ENCODE measurements around the gene DDX60. TPM values are rescaled to one million over a fixed set of nuclear protein-coding genes. Genes with fewer than 3 reads are reported as not detected.
"Not testable (repeated sequence)": the region's sequence is repeated elsewhere in the genome, so short reads cannot be mapped to it uniquely, and the experiment has no call there.

Gene DDX60
- polyA plus RNA-seq, 3 donors = 9.2 to 10.3 (median 10.0) TPM

DNA sequence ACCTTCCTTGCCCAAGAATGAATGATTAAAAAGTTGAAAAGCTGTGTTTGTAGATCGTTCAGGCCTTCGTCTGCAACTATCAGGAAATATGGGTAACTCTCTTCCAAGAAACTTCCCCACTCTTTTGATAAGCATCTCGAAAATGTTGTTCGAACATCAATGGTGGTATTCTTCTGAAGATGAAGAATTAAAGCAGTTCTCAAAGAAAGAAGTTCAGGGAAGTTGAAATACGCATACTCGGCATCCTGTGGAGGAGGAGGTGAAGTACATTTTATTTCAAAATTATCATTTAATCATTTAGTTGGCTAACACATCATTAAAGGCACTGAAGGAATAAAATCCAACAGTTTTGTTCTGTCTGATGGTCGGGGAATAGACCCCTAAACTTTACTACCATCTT lies 12.1 kb downstream of the DDX60 start:
- DNase-seq = no peak

DNA sequence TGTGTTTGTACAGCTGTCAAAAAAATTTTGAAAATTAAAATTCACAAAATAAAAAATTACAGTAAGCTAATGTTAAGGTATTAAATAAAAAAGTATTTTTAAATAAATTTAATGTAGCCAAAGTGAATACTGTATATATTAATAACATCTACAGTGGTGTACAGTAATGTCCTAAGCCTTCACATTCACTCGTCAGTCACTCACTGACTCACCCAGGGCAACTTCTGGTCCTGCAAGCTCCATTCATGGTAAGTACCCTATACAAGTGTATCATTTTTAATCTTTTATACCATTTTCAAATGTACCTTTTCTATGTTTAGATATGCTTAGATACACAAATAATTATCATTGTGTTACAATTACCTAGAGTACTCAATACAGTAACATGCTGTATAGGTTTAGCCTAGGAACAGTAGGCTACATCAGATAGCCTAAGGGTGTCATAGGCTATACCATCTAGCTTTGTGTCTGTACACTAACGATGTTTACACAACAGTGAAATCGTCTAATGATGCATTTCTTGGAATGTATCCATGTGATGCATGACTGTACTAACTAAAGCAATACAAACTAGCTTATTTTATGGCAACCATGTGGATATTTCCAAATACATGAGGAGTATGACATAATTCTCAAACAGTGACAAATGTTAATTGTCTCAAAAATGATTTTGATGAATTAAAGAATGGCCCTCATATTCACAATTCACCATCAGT lies 13.7 kb downstream of the DDX60 start:
- no peak for DNase-seq

DNA sequence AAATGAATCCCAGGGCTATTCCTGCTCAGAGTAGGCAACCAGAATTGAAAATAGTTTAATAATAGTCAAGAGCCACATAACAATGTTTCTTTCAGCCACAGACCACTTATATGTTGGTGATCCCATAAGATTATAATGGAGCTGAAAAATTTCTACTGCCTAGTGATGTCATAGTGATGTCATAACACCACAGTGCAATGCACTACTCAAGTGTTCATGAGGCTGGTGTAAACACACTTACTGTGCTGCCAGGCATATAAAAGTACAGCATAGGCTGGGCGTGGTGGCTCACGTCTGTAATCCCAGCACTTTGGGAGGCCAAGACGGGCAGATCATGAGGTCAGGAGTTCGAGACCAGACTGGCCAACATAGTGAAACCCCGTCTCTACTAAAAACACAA lies 15.1 kb downstream of the DDX60 start:
- not testable (repeated sequence) for DNase-seq

DNA sequence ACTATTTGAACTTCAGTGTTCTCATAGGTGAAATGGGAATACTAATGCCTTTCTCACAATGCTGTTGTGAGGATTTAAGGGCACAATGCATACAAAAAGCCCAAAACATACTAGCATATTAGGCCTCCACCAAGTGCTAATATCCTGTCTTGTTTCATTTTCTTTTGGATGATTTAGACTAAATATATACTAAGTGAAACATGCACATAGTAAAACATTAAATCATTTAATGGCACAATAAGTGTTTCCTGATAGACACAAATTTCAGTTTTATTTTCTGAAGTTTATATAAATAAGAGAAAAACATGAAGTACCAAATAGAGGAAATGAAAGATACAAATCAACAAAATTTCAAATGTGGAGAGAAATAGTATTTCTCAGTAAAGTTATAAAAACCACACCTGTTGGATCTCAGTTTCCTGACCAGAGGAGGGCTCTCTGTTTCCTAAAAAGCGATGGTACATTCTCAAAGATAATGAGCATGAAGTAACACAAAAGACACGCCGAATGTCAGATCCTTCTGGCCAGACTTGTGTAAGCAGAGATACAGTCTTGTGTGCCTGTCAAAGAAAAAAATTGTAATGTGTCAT lies 25.1 kb downstream of the DDX60 start:
- DNase-seq = no peak

DNA sequence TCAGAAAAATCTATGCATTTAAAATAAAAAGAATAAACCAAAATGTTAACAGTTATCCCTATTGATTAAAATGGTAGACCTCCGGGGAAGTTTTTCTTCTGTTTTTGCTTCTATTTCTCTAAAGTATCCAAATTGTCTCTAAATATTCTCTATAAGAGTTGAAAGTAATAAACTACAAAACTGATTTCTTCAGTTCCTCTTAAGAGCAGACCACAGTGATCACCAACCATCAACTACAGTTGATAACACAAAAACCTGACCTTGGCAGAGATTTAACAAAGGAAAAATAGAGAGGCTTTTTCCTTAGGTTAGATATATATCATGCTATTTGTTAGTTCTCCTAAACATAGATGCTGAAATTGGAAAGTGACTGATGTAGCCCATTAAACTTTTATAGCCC lies 27.3 kb downstream of the DDX60 start:
- DNase-seq = no peak

DNA sequence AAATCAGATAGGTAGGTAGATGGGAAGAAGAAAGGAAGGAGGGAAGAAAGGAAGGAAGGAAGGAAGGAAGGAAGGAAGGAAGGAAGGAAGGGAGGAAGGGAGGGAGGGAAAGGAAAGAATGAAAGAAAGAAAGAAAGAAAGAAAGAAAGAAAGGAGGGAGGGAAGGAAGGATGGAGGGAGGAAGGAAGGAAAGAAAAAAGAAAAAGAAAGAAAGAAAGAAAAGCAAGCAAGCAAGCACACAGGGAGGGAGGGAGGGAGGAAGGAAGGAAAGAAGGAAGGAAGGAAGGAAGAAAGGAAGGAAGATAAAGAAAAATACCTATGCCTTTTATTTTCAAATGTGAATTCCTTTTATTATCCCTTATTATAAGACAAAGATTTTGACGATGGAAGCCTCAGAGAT lies 32.7 kb downstream of the DDX60 start:
- not testable (repeated sequence) for DNase-seq

DNA sequence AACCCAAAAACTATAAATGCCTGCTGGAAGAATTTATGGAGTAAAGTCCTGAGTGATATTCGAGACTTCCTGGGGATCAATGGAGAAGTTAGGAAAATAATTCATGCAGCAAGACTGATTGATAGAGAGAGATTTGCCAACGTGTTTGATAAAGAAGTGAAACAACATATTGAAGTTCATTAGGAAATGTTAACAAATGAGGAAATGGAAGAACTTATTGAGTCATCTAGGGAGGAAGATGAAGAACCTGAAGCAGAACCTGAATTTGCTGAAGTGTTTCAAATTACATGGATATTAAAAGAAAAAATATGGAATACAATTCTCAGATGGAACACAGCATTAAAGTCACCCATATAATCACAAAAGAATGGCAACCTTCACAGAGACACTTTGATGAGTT lies 39.0 kb downstream of the DDX60 start:
- DNase-seq = no peak

DNA sequence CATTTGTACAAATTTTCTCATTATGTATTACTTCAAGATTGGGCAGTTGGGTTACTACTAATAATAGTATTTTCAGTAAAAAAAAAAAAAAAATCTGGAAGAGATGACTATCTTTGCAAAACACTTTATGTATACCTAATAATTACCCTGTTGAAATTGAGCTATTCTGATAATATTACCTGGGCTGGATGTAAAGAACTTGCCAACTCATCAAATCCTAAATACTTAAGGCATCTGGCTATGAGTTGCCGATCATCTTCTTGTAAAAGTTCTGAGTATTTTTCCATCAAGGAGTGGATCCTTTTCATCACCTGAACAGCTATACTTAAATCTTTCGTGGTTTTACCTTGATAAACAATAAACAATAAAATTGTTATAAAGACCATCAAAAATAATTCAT lies 42.7 kb downstream of the DDX60 start:
- no peak for DNase-seq

DNA sequence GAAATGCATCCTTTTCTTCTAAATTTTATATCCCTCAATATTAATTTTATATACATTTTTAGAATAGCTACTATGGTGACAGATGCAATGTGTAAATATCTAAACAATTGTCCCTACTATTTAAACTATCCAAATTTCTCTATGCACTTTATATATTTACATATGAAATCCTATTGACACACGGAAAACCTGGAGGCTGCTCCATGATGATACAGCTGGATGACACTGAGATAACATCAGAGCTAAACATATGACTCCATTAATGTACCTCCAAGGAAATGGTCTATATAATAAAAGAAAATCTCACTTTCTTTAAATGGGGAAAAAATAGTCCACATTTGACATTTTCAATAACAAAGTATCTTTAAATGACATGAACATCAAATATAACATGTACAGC lies 43.7 kb downstream of the DDX60 start:
- DNase-seq = no peak

DNA sequence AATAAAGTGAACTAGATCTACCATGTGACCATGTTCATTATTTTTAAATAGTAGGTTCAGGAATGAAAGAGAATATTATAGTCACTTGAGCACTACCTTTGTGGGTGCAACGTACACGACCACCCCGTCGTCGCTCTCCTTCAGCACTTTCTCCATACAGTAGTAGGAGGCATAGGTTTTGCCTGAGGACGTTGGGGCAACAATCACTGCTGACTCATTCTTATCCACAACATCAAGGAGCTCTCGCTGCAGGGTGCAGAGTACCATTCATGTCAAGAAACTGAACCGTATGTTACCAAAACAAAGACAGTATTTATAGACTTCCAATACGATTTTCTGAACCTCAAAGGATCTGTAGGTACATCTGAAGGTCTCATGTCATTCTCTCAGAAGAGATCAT lies 44.7 kb downstream of the DDX60 start:
- no peak for DNase-seq

DNA sequence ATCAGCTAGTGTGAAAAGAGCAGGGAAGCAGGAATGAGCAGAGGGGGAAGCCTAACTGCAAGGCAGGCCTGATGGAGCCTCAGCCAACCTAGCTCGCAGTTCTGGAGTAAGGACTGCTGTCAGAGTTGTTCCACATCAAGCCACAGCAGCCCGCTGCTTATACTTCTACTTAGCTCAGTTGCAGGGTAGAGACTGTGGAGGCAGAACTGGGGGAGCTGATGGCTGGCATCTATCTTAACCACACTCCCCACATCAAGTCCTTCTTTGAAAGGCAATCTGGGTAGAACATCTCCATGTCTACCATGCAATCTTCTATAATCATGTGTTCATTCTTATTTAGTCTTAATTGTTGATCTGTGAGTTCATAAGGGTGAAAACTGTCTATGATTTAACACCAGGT lies 46.1 kb downstream of the DDX60 start:
- no peak for DNase-seq

DNA sequence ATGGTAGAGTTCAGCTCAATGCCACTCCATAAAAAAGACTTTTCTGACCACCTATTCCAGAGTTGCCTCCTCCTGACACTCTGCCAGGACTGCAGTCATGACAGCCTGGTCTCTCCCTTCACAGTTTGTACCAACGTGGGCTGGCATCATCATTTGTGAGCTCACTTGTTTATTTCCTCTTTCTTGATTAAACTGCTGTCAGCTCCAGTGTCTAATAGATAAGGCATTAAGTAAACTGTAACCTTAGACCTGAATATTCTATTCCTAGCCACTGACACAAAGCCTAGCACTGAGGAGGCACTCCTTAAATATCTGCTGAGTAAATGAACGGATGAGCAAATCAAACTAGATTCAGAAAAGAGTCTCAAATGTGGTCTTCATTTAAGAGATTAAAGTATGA lies 48.7 kb downstream of the DDX60 start:
- no peak for DNase-seq

DNA sequence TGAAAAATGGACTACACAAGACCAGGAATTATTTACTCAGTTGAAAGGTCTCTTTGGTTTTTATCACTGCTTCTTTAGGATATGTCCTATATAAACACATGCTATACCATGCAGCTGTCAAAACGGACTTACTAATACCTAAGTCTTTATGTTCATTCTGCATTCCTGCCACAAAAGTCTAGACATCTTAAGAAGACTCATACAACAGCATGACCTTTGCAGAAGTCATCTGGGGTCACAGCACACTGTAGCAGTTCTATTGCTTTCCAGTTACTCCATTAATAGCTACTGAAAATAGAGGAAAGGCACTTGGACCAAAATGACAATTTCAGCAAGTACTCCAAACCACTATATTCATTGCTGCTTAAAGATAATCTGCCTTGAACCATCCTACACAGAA lies 53.2 kb downstream of the DDX60 start:
- DNase-seq = no peak

DNA sequence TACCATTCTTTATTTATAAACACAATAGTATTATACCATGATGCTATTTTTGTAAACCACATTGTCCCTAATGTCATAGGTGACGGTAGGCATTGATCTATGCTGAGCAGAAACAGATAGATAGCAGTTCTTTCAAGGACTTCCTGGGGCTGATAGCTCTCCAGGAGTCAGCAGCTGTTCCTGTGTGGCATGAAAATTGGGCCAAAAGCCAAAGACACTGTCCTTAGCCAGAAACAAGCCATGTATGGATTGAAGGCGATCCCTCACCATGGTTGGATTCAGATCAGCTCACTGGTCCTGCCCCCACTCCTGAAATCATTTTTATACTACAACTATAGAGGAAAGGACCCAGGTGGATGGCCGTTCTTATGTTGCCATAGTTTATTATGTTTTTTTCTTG lies 53.6 kb downstream of the DDX60 start:
- DNase-seq = no peak

DNA sequence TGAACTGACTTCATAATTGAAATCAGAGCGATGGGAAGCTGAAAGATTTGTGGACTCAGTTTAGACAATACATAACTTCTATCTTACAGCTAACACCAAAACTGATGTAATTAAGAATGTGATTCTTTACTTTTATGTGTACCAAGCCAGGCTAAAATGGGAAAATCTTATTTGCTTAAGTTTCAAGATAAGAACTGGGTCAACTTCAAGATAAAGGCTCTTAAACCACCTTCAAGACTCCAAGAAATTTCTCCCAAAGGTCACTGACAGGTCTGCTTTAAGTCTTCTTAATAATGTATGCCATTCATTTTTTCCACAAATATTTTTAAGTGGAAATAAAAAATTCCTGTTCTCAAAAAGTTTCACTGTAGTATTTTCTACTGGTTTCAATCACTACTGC lies 55.5 kb downstream of the DDX60 start:
- DNase-seq = no peak

DNA sequence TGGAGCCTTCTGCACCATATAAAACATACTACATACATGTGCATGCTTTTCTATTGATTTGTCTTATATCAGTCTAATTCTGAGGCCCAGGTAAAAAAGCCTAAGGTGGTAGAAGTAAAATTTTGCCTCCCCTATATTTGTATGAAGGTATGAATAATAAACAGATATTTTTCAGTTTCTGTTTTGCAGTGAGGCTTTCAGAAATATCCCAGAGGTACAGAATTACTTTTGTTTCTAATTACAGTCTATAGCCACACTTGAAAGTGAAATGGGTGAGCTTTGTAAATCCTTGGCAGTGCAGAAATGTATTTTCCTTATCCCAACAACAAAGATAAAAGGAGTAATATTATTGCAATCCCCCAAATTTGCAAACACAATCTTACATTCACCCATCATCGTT lies 59.5 kb downstream of the DDX60 start:
- no peak for DNase-seq

DNA sequence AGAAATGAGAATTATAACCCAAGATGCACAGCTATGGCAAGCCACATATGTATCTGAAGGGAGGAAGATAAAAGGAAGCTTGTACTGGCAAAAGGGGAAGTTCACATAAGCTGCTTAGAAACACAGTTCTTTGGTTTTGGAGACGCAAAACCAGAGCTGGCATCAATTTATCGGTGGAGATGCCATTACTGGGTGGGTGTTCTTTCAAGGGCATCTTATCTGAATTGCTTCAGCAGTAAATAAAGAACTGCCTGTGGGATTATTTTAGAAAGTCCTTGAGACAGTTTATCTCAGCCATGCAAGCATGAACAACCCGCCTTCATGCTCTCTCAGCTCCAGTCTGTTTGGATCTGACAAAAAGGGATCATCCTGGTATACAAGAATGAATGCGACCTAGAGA lies 60.8 kb downstream of the DDX60 start:
- no peak for DNase-seq

DNA sequence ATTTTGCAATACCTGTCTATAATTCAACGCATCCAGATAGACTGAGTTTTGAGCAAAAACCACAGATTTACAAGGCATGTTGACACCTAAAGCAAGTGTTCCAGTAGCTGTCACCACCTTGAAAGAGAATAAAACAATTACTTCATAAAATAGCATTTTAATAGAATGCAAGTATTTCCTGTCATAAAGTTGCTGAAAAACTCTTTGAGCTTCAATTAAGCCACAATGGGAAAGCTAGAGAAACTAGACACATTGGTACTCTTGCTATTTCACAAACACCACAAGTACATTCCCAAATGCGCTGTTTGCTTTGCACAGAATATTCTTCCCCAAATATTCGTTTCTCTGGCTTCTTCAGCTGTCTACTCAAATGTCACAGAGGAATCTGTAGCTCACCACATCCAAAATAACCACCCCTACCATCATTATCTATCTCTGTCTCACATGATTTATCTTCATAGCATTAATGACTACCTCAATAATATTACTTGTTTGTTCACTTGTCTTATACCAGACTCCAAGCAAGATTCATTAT lies 70.3 kb downstream of the DDX60 start:
- no peak for DNase-seq

DNA sequence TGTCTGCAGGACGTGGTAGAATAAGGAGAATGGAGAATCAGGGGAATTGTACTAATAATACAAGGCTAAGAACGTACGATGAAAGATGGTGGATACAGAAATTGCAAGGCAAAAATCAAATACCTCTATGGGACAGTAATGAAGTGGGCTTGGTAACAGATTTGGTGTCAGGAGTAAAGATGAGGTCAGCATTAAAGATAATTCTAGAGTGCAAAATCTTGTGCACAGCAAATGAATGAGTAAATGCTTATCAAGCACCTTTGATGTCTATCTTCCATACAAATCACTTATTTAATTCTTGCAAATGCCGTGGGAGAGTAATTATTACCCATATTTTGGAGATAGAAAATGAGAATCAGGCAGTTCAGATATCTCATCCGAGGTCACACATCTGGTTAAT lies 70.9 kb downstream of the DDX60 start:
- DNase-seq = no peak

DNA sequence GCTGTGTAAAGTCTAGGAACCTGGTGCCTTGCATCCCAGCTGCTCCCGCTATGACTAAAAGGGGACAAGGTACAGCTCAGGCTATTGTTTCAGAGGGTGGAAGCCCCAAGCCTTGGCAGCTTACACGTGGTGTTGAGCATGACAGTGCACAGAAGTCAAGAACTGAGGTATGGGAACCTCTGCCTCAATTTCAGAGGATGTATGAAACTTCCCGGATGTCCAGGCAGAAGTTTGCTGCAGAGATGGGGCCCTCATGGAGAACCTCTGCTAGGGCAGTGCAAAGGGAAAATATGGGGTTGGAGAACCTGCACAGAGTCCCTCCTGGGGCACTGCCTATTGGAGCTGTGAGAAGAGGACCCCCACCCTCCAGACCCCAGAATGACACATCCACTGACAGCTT lies 76.6 kb downstream of the DDX60 start:
- no peak for DNase-seq

DNA sequence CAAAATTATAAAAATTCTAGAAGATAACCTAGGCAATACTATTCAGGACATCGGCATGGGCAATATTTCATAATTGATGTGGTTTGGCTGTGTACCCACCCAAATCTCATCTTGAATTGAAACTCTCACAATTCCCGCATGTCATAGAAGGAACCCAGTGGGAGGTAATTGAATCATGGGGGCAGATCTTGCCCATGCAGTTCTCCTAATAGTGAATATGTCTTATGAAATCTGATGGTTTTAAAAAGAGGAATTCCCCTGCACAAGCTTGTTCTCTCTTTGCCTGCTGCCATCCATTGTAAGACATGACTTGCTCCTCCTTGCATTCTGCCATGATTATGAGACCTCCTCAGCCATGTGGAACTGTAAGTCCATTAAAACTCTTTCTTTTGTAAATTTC lies 77.7 kb downstream of the DDX60 start:
- DNase-seq = no peak

DNA sequence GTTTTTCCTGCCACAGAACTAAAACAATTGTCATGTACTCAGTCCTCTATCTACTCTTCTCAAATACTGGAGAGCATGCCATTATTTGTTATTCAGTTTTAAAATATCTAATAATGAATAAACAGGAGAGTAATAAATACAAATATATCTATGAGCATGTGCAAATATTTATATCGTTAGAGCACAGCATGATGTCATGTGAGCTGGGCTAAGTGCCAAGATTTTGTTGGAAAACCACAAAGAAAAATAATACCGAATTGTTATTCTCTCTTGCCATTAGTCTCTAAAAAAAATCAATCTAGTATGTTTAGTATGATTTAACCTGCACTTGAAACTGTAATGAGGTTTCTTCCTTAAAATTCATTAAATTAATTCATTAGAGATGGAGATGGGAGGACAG lies 97.3 kb downstream of the DDX60 start:
- DNase-seq = peak; percentile 1

DNA sequence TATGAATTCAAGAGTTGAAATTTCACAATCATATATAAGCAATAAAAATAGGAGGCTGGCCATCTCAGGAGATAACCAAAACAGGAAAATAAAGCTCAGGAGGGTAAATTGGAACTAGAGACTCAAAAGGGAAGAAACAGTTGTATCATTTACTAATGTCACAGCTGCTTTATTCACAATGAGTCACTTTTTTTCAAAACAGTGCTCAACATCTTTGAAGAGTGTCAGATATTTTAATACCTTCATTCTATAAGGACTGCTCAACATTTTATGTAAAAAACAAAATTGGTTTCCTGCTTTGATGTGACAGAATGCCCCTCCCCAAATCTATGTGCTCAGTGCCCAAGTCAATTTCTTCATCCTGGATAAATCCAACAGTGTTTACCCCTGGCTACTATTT lies 97.7 kb downstream of the DDX60 start:
- DNase-seq = no peak

DNA sequence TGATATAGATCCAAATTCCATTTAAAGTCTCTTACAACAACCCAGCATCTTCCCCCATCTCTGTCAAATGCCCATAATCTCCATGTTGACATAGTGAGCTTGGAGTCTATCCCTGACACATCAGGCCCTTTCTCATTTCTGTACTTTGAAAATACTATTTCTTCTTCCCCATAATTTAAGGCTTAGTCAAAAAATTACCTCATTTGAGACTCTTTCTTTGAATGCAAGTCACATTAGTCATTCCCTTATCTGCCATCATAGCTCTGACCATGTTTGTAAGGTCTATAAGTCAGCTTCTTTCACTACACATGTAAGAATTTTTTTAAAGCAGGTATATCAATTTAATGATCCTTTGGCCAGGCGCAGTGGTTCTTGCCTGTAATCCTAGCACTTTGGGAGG lies 99.9 kb downstream of the DDX60 start:
- no peak for DNase-seq
